Activated CD8-positive, alpha-beta memory T cell treated with anti-CD3 and anti-CD28 coated beads, Interleukin-2, amount 50 U/mL, for 1 hour (primary cell): ENCODE data around the gene CPNE9.

ENCODE experiments used
- DNase-seq: peaks from one replicate; pipeline ENCODE4 v3.0.0-alpha.2; 2020; ENCODE audit errors: extremely low read depth

Gene CPNE9

GRCh38 chr3:9715764-9716437, 12.3 kb downstream of the CPNE9 start:
- DNase-seq: no peak

DNA sequence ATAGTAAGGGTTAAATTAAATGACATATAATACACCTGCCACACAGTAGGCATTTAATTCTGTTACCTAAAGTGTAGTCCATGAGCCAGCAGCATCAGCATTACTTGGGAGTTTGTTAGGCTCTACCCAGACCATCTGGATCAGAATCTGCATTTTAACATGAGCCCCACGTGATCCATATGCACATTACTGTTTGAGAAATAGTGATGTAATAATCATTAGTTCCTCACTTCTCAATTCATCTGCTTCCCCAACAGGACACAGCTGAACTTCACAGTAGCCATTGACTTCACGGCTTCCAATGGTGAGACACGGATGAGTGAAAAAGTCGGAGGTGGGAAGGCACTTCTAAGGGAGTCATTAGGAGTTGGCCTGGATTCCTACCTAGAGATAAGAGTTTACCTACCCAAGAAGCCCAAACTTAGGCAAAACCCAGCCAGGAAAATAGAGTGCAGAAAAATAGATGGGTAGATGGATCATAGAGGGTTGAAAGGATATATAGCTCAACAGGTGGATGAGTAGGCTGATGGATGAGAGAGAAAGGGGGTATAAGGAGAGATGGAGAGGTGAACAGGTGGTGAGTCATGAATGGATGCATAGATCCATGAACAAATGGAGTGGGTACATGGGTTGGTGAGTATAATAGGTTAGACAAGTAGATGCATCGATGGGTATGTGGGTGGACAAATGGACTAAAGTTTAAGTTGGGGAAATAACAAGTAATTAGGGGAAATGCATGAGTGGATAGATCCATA, 13.3 kb downstream of the CPNE9 start:
- no peak for DNase-seq

- DNase-seq: no peak
These were observed 13.9 kb downstream of the CPNE9 start for GRCh38 chr3:9717563-9717962.

DNA sequence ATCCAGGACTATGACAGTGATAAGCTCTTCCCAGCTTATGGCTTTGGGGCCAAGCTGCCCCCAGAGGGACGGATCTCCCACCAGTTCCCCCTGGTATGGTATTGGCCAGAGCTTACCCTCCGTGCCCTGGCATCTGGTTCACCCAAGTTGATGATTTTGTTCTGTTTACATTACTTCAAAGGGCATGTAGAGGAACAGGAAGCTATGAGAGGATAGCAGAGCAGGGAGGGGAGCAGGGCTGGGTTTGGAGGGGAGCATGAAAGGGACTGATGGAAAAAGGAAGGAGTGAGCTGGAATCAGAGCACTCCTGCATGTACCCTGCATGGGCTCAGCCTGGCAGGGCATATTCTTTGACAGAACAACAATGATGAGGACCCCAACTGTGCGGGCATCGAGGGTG, 14.5 kb downstream of the CPNE9 start:
- no peak for DNase-seq

GRCh38 chr3:9721015-9721699, 17.5 kb downstream of the CPNE9 start:
- DNase-seq: no peak

DNA sequence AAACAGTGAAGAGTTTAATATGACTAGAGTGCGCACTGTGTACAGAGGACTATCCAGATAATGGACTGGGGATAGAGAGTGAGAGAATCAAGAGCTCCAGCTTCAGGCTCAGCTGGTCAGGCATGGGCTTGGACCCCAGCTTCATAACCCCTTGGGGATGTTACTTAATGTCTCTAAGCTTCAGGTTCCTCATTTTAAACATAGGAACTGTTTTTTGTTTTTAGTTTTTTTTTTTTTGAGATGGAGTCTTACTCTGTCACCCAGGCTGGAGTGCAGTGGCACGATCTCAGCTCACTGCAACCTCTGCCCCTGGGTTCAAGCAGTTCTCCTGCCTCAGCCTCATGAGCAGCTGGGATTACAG, 18.0 kb downstream of the CPNE9 start:
- no peak for DNase-seq

DNA sequence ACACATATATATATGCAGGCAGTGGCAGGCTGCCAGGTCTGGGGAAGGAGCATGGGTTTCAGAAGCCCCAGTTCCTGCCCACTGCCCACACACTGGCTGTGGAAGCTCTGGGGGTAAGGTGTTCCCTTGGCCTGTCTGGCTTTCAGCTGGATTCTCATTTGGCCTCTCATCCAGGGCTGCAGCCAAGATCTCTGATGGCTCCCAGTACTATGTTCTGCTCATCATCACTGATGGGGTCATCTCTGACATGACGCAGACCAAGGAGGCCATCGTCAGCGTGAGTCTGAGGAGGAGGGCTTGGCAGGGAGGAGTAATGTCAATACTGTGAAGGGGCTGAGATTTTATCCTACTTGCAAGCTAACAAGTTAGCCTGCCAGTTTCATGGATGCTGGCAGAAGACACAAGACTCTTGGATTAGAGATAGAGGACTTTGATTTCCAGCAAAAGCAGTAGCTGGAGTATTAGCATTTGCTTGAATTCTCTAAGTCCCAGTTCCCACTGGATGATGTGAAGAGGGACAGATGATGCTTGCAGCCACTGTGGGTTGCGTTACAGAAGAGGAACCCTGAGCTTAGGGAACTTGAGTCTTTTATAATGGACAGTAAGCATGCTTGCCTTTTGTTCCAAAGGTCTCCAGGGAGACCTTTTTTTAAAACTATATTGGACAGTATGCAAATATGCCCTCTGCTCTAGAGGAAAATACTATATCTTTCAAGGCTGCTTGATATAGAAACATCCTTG, 22.3 kb downstream of the CPNE9 start:
- no peak for DNase-seq

- no peak for DNase-seq
These were observed 23.5 kb downstream of the CPNE9 start for GRCh38 chr3:9727041-9727595.

DNA sequence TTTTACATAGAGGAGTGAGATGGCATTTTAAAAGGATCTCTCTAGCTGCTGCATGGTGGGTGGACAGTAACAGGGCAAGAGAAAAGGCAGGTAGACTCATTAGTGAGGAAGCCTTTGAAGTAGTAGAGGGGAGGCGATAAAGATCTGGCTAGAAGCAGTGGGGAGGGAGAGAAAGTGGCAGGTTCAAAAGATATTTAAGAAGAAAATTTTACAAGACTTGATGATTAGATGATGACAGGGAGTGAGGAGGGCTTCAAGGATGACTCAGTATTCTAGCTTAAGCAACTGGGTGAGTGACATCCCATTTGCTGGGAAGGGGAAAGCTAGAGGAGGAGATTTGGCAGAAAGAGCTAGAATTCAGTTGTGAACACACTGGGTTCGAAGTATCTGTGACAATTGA, 24.1 kb downstream of the CPNE9 start:
- DNase-seq: no peak

GRCh38 chr3:9729419-9729818, 25.8 kb downstream of the CPNE9 start:
- no peak for DNase-seq

DNA sequence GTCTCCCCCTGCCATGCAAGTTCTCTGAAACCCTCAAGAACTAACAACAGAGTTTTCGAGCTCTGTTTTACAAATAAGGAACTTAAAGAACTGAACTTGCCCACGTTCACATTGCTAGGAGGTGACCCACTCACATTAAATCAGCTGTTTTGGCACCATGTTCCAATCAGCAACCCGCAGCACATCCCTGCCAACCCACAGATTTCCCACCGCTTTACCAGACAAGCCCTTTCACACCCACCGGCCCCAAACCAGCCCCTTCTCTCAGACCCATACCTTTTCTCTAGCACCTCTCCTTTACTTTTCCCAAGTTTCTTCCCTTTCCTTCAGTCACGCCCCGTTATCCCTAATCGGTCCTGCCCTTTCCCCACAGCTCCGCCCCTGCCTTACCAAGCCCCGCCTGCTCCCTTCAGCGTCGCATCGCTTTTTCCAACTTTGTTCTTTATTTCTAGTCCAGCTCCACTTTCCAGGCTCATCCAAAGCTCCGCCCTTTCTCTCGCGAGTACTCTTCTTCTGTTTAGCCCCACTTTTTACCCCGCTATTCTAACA, 27.1 kb downstream of the CPNE9 start:
- no peak for DNase-seq

GRCh38 chr3:9731206-9732079, 27.8 kb downstream of the CPNE9 start, which contains the start of gene BRPF1:
BRPF1 (plus strand) TSS chr3:9731735; CDS start chr3:9734141, 2,406 bp downstream.
- peak; percentile 92 for DNase-seq

- no peak for DNase-seq
These were observed 28.6 kb downstream of the CPNE9 start for GRCh38 chr3:9732080-9732739.

DNA sequence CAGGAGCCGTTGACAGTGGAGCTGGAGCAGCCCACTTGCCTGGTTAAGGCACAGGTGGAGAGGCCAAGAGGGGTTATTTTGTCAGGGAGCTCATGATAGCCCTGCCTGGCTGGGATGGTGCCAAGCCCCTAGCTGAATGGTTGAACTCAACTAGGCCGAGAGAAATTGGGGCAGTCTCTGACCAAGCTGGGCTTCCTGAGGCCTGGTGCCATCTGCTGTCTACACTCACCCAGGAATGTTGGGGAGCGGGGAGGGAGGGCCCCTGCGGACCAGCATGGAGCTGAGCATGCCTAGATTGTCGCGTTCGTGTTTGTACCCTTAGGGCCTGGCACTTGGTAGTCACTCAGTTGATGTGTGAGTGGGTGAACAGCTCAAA, 29.1 kb downstream of the CPNE9 start:
- DNase-seq: no peak

DNA sequence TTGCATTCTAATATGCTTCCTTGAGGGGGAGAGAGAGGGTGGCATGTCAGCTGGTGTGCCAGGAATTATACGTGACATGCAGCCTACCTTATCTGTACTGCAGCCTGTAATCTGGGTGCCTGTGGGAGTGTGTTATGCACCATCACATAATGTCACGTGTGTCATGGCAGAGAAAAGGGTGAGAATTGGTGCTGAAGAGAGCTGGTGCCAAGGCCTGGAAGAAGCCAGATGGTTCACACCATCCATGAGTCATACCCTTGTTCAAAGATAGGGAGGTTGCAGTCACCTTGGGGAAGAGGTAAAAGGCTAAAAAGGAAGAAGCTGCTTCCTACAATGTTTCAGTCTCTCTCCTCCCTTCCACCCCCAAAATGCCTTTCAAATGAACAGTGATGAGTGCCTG, 33.2 kb downstream of the CPNE9 start:
- no peak for DNase-seq

DNA sequence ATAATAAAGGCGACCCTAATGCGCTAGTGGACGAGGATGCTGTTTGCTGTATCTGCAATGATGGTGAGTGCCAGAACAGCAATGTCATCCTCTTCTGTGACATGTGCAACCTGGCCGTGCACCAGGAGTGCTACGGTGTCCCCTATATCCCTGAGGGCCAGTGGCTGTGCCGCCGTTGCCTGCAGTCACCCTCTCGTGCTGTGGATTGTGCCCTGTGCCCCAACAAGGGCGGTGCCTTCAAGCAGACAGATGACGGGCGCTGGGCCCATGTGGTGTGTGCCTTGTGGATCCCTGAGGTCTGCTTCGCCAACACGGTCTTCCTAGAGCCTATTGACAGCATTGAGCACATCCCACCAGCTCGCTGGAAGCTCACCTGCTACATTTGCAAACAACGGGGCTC, 35.5 kb downstream of the CPNE9 start:
- no peak for DNase-seq

DNA sequence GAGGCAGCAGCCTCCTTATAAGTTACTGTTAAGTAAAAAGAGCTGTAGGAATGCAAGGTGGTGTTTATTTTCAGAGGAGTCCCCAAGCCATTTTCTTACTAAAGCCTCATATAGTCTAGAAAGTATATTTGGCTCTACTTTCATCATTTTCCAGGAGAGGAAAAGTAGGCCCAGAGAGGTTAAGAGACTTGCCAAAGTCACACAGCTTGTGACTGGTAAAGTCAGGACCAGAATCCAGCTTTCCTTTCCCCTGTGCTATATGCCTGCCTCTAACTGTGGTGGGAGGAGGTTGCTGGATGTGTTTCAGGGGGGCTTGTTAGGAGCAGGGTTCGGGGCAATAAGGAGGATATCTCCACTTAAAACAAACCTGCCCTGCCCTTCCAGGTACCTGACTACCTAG, 38.9 kb downstream of the CPNE9 start:
- DNase-seq: no peak

DNA sequence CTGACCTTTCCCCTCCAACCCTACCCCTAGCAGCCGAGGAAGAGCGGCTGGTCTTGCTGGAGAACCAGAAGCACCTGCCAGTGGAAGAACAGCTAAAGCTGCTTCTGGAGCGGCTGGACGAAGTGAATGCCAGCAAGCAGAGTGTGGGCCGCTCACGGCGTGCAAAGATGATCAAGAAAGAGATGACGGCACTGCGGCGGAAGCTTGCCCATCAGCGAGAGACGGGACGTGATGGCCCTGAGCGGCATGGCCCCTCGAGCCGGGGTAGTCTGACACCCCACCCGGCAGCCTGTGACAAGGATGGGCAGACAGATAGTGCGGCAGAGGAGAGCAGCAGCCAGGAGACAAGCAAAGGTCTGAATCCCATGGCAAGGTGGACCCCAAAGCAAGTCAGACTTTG, 39.9 kb downstream of the CPNE9 start:
- no peak for DNase-seq

GRCh38 chr3:9744162-9744561, 40.5 kb downstream of the CPNE9 start:
- no peak for DNase-seq

DNA sequence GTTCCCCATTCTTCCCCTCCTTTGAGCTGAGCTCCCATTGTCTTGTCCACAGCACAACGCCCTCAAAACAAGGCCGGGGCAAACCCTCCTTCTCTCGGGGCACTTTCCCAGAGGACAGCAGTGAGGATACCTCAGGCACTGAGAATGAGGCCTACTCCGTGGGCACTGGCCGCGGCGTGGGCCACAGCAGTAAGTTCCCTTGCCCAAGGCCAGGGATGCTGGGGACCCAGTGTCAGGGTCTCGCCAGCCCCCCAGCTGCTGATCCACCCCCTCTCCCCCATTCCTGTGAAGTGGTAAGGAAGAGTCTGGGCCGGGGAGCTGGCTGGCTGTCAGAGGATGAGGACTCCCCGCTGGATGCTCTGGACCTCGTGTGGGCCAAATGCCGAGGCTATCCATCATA, 41.9 kb downstream of the CPNE9 start:
- no peak for DNase-seq
